Raji (cell line): ENCODE measurements around the gene MKKS.

Experiments
- POLR2A ChIP-seq: IDR thresholded peaks from 2 replicates; pipeline ENCODE4 v1.6.1; 2011; ENCODE audit warnings: low read depth, low read length, control low read depth; ENCODE audit not compliant: insufficient read depth

Gene MKKS

DNA sequence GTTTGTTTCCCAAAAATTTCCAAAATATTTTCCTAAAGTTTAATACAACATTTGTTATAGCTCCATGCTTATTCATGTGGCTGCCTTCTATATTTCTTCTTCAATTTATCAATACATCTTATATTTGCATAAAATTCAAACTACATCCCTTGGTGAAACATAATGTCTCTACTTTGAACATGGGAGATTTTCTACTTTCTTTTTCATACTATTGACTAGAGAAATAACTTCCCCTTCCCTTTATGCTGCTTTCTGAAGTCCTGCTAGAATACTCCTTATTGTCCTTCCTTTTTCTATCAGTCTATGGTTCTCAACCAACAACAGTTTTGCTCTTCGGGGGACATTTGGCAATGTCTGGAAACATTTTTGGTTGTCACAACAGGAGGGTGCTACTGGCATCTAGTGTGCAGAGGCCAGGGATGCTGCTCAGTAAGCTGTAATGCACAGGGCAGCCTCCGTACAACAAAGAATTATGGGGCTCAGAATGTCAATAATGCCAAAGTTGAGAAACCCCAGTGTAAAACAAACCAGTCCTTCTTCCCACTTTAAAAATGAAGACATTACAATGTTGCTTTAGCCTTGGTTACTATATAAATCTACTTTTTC, 29.9 kb downstream of the MKKS start:
- no peak for TF ChIP-seq POLR2A

DNA sequence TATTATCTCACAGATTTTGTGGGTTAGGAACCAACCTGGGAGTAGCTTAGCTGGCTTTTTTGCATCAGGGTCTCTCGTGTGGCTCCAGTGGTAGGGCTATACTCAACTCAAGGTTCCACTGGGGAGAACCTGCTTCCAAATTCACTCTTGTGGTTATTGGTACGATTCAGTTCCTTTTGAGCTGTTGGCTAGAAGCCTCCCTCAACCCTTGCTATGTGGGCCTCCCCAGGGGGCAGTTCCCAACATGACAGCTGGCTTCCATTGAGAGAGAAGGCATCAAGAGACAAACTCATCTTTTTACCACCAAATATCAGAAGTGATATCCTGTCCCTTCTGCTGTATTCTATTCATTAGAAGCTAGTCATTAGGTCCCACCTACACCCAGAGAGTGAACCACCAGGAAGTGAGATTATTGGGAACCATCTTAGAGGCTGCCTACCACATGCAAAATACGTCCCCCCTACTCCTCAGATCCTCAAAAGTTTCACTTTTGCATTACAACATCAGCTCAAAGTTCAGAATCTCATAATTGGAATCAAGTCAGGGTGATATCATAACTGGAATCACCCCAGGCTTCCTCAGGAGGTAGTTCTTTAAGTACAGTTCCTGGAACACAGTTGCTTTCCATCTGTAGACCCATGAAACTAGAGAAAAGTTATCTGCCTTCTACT, 30.9 kb downstream of the MKKS start:
- TF ChIP-seq POLR2A: no peak

DNA sequence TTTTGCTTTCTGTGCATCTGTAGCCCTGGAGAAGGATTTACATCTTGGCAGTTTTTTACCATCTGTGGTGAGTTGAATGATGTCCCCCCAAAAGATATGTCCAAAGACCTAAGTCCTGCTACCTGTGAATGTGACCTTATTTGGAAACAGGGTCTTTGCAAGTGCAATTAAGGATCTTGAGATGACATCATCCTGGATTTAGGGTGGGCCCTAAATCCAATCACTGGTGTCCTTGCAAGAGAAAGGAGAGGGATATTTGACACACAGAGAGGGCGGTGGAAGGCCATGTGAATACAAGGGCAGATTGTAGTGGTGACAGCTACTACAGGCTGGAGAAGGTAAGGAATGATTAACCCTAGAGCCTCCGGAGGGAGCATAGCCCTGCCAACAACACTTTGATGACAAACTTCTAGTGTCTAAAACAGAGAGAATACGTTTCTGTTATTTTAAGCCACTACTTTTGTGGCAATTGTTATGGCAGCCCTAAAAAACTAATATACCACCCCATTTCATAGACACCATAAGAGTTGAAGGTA, 35.1 kb downstream of the MKKS start:
- TF ChIP-seq POLR2A: no peak

DNA sequence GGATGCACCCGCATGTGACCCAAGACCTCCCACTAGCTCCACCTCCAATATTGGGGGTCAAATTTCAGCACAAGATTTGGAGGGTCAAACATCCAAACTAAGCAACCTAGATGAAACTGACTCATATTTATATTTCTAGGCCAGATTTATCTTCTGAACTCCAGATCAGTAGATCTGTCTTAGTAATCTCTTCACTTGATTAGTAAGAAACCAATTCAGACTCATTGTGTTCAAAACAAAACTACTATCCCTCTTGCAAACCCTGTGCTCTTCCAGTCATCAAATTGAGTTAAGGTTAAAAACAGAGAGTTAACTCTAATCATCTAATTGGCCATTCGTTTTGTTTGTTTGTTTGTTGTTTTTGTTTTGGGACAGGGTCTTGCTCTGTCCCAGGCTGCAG, 43.3 kb downstream of the MKKS start:
- TF ChIP-seq POLR2A: no peak

DNA sequence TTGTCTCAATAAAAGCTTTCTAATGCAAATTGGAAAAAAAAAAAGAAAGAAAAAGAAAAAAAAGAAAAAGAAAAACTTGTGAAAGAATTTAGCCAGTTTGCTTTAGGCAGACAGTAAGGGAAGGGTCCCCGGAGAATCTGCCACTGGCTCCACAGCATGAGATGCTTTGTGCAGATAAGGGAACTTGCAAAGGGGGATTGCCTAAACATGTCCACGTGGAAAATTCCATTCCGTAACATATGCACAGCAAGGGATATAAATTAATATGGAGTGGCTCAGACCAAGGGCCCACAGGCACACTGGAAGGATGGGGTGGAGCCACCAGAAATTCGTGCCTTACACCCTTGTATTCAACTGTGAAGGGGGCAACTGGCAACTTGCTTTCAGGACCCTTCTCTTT, 45.4 kb downstream of the MKKS start:
- no peak for TF ChIP-seq POLR2A

DNA sequence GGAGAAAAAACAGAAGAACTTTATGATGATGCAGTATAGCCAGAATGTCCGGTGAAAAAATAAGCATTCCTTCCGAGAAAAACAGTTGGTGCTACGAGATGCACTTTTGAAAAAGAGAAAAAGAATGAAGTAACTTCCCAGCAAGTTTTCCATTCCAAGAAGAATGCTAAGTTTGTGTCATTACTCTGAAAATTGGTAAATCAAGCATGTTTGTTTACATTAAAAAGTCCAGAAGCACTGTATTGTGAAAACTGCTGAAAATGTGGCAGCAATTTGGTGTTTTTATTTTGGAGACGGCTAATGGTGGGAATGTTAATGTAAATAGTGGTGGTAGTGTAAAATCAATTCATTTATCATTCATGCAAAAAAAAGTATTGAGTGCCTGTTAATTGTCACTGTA, 46.3 kb downstream of the MKKS start:
- no peak for TF ChIP-seq POLR2A

DNA sequence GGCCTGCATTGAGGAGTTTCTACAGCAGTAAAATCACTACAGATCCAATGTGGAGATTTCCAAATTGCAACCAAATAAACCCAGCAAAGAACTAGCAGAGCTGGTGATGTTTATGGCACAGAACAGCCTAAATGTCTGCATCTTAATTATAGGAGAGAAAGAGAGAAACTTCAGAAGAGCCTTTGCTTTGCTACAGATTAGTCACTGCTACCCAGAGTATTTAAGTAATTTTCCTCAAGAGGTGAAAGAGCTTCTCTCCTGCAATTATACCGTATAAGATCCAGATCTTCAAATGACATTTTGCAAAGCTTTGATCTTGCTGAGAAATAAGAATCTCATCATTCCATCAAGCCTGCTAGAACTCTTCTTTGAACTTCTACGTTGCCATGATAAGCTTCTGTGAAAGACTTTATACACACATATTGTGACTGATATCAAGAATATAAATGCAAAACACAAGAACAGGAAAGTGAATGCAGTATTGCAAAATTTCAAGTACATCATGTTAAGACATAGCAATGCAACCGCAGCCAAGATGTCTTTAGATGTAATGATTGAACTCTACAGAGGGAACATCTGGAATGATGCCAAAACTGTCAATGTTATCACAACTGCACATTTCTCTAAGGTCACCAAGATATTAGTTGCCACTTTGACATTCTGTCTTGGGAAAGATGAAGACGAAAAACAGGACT, 48.0 kb downstream of the MKKS start:
- TF ChIP-seq POLR2A: no peak

DNA sequence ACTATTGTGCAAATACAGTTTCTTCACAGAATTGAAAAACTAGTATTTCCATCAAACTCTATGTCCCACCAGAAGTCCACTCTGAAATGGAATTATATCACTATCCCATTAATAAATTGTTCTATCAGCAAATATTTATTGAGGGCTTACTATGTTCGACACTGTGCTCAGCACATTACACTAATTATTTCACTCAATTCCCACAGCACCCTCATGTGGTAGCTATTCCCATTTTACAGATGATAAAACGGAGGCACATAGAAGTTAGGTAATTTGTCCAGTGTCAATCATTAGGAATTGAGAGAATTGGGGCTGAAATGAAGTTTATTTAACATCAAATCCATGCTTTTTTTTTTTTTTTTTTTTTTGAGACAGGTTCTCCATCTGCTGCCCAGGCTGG, 52.5 kb downstream of the MKKS start:
- no peak for TF ChIP-seq POLR2A

DNA sequence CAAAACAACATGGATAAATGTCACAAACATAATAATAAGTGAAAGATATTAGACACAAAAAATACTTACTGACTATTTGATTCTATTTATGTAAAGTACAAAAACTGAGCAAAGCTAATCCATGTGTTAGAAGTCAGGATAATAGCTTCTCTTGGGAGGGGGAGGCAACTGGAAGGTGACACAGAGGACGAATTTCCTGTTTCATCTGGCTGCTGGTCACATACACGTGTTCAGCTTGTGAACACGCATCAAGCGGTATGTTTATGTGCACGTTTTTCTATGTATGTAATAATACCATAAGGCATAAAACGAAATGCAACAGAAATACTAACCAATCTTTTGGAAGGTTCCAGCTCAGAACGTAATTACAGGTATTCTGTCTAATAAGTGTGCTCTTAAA, 54.3 kb downstream of the MKKS start:
- TF ChIP-seq POLR2A: no peak

DNA sequence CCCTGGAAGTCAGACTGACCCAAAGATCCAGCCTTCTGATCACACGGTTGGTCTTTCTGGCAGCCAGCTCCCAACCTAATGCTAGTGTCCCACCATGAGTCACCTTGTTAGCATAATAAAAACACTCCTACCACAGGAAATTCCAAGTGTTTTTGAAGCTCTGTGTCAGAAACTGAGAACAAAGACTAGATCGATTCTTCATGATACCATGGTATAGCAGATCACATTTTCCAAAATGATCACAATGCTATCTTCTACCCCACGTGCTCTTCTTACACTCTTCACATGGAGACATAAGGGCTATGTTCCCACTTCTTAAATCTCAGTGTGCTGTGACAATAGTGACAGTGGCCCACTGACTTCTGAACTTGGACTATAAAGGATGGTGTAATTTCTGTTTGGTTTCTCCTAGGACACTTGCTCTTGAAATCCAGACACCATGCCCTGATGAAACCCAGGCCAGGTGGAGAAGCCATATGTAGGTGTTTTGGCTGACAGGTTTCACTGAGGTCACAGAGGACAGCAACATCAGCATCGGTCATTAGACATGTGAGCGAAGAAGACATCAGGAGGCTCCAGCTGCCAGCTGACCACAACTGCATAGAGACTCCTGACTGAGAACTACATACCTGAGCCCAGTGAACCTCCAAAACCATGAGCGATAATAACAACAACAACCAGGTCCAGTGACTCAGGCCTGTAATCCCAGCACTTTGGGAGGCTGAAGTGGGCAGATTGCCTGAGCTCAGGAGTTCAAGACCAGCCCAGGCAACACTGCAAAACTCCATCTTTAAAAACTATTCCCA, 57.5 kb downstream of the MKKS start:
- no peak for TF ChIP-seq POLR2A

DNA sequence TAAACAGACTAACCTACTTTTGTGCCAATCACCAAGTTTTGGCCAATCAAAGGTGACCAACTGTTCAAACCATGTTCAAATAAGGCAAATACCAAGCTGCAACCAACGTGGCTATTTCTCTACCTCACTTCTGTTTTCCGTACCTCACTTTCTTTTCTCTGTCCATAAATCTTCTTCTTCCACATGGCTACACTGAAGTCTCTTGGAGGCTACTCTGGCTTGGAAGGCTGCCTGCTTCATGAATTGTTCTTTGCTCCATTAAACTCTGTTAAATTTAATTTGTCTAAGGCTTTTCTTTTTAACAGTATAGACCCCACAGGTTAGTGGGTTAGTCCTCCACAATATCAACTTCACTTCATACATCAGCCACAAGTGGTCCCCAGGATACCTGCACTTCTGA, 58.8 kb downstream of the MKKS start:
- TF ChIP-seq POLR2A: no peak

DNA sequence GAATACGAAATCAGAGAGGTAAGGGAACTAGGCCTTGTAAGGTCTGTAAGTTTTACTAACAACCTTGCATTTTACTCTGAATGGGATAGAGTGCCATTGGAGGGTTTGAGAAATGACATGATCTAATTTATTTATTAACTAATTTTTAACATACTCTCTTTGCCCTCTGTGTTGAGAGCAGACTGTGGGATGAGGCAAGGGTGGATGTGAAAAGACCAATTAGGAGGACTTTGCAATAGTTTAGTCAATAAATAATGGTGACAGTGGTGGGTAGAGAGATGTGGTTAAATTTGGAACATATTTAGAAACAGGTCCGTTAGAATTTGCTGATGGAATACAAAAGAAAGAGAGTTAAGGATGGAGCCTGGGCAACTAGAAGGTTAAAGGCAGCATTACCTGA, 60.0 kb downstream of the MKKS start:
- no peak for TF ChIP-seq POLR2A

DNA sequence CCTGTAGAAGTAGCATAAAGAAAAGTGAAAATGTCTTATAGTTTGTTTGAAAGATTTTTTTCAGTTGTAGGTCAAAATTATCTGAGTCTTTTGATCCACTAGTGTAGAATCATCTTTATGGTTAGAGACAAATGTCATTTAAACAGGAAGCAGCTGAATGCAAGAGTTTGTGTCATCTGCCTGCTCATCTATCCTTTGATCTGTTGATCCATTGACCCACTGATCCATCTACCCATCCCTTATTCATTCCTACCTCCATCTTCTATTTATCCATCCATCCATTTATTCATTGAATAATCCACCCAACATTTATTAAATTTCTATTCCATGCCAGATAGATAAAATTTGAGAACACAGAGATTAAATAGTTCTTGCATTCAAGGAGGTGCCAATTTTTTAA, 62.6 kb downstream of the MKKS start:
- TF ChIP-seq POLR2A: no peak

DNA sequence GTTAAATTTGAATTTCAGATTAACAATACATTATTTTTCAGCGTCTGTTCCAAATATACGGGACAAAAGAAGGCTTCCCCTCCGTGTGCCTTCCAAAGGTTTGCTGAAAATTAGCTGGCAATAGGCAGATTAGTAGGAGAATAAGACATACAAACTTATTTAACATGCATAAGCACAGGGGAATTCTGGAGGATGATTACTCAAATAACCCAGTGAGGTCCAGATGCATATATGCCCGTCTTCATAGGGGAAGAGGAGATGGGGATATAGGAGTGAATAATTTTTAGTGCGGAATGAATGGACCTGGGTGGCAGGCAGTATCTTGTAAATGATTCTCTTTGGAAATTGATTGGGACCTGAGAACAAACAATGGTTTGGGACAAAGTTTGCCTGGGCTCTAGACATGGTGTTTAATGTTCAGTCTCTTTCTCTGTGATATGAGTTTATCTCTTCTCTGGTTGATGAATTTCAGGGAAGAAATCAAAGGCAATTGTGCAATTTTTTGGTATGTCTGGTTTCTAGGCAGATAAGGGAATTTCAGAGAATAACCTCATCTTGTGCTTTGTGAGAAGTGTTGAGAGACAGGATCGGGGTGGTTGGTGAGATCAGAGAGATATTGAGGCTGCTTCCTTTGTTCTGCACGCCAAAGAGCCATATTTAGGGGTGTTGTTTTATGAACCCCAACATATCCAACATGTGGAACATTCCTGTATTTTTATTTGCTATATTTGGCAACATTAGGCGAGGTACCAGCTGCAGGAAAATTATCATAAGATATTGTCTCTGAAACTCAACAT, 63.7 kb downstream of the MKKS start:
- no peak for TF ChIP-seq POLR2A

DNA sequence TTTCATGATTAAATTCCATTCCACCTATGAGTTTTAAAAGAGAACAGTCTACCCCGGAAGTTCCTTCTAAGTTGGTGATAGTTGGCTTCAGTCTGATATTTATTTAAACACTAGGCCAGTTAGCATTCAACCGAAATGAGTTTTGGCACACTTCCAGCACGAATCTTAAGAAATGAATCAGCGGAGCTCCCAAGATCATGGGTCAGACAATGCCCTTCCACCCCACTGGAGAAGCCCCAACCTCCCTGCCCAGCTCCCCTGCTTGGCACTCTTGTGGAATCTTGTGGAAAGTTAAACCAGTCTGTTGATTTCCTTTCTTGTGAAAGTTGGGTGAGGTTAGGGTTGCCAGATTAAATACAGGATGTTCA, 64.3 kb downstream of the MKKS start:
- TF ChIP-seq POLR2A: no peak

DNA sequence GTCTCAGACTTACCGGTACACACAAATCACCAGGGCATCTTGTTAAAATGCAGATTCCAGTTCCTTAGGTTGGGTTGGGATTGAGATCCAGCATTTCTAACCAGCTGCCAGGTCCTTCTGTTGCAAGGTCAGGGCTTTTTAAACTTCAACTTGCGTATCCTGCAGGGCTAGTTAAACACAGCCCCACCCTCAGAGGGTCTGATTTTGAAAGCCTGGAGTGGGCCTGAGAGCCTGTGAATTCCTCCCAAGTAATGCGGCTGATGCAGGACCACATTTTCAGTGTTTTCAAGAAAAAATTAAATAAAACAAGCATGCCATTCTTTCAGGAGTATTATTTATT, 65.3 kb downstream of the MKKS start:
- no peak for TF ChIP-seq POLR2A
